ENCODE results near the gene SMAD5.

SMAD5 gene

DNA sequence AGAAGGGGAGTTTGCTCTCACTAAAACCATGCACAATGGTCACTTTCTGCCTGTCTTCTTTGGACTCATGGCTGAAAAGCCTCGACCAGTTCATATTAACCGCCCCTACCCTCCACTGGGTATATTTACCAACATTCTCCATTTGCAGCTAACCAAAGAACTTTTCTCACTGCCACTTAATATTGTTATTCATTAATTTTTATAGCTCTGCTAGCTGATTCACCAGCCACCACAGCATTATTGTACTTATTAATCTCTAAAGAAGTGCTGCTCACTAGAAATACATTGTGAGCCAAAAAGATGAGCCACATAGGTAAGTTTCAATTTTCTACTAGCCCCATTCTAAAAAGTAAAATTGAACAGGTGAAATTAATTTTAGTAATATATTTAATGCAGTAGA is 93.8 kb downstream of the SMAD5 start:
- no peak for DNase-seq

DNA sequence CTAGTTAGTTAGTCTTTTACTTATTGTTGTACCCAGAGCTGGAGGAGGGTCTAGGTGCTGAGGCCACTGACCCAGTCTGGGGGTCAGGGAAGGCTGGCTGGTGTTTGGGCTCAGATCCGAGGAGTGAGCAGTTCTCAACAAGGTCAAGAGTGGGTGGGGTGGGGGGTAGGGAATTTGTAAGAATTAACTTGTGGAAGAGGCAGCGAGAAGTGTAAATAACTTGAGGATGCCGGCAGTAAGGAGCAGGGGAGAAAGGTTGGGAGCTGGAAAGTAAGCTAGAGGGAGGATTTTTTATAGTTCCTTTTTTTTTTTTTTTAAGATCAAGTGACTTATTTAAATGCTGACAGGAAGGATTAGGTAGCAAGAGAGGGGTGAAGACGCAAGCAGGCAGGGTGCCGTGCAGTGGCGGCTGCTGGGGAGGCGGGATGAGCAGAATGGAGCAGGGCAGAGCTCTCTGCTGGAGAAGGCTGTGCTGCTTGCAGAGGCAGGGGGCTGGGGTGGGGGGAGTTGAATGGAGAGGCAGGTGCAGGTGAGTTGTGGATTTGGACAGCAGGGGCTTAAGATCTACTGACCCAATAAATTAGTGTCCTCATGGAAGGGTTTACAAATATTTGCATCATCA is 95.6 kb downstream of the SMAD5 start:
- no peak for DNase-seq

- no peak for DNase-seq
Measured at GRCh38 chr5:136230176-136230575, 97.5 kb downstream of the SMAD5 start.

DNA sequence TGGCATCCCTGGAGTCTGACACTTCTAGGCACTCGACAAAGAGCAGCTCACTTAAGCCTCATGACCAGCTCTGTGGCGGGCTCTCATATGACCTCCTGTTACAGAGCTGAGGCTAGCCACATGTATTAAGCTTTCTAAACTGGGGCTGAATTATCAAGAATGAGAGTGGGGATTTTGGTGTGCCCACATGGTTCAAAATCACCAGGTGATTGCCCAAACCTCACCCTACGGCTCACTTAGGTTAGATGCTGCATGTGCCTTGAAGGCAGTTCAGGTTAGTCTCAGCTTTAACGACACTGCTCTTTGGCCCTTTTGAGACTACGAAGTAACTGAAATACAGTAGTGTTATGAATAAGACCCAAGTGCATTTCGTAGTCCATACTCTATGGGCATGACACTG is 99.7 kb downstream of the SMAD5 start:
- no peak for DNase-seq
